NCI-H774 (cell line): Measurements from ENCODE around the gene TRMT112.

Experiments used
- DNase-seq: peaks from one replicate; lab custom pipeline; 2025; lab: John Stamatoyannopoulos, UW

The TRMT112 gene

DNA sequence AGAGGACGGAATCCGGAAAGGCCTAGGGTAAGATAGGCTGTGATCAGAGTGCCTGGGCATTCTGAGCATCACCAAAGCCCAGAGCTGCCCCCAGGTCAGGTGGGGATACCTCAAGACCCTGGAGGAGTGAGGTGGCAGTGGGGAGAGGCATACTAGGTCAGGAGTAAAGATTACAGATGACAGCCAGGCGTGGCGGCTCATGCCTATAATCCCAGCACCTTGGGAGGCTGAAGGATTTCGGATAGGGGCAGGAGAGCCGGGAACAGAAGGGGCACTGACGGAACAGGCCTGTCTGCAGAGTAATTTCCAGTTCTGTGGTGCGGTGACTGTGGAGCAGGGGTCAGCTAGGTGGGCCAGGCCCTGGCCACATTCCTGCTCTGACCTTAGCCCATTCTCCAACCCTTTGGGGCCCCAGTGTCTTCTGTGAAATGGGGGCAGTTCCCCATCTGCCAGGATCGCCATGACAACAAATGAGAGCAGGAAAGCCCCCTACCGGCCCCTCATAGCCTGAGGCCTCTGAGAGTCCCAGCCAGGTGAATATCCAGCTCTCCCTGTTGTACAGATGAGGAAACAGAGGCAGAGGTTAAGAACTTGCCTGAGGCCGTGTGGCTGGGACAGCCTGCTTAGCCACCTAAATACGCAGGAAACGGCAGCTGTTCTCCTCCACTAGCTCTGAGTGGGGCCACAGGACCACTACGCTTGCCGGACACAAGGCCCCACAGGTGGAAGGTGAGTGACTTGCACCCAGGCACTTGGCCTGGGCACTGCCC lies 42.1 kb downstream of the TRMT112 start:
- no peak for DNase-seq

DNA sequence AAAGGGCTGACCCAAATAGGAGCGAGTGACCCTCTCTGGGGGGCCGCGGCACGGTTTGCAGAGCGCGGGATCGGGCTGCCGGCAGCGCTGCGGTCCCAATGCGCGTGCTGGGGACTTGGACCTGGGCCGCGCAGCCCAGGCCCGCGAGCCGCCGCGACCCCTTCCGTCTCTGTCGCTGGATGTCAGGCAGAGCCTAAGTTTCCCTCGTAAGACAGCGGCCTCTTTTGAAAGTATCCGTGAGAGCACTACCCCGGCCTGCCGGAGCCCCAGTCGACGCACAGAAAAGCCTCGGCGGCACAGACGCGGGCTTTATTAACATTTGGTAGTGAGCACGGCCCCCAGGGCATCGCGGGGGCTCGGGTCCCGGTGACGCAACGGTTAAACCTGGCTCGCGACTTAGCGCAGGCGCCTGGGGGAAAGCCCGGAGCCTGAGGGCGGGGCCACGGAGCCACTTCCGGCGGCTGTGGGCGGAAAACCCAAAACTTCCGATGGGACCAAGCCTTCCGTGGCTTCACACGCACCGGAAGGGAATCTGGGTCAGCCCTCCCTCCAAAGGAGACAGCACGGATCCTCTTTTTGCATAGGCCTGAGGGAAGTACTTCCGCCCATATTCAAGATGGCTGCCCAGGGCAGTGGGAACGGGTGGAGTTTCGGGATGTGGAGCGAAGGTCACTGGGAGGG lies 47.7 kb downstream of the TRMT112 start:
- peak; percentile 100 for DNase-seq

DNA sequence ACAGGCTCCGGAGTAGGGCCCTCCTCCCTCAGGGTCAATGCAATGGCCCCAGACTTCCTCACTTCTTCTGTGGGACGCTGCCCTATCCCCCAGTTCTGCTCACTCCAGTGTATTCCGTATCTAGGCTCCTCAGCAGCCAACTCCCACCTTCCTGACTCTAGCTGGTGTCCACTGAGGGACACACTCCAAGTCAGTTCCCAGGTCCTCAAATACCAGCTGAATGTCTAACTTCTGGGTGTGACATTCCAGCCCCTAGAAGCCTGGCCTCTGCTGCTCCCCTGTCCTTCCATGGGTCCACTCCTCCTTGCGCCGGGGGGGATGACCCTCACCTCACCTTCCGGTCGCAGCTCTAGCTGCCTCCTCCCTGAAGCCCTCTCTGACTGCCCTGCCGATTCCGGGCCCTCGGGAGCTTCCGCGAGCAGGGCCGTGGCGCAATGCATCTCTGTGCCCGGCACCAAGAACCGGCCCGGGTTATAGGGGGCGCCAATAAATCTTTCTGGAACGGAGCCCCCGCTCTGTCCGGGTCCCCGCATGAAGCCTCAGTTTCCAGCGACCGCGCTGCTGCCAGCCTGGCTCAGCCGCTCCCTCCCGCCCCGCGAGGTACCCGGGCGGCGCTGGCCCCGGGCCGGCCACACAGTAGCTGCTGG lies 48.3 kb downstream of the TRMT112 start:
- no peak for DNase-seq

DNA sequence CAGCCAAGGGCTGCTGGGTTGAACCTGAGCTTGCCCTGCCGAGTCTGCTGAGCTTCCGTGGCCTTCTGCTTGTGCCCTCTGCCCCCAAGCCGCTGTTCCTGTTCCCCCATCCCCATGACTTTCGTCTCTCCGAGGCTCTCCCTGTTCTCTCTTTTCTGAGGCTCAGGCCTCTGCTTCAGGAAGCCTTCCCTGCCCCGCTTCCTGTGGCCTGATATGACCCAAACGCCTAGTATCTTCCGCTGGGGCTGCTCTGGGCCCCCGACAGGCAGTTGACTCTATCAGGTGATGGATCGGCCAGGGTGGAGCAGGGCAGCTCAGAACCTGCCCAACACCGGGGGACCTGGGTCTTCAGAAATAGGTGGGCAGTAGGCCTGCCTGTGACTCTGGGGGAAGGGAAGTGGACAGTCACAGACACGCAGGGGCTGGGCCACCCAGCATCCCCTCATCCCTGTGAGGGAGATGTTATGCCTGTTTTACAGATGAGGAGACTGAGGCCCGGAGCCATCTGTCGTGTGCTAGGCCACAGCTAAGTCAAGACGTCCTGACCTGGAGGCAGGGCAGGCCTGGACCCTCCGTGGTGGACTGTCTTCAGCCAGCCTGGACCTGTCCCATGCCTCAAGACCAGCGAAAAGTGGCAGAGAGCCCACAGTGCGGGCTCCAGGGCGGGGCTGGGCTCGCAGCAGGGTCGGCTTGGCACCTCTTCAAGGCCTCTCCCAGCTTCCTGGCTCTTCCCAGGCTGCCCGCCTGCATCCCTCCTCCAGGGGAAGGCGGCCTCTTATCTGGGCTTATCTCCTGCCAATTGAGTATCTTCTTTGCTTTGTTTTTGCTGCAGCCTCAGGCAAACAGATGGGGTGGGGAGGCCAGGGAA lies 49.1 kb downstream of the TRMT112 start:
- DNase-seq, result no peak

DNA sequence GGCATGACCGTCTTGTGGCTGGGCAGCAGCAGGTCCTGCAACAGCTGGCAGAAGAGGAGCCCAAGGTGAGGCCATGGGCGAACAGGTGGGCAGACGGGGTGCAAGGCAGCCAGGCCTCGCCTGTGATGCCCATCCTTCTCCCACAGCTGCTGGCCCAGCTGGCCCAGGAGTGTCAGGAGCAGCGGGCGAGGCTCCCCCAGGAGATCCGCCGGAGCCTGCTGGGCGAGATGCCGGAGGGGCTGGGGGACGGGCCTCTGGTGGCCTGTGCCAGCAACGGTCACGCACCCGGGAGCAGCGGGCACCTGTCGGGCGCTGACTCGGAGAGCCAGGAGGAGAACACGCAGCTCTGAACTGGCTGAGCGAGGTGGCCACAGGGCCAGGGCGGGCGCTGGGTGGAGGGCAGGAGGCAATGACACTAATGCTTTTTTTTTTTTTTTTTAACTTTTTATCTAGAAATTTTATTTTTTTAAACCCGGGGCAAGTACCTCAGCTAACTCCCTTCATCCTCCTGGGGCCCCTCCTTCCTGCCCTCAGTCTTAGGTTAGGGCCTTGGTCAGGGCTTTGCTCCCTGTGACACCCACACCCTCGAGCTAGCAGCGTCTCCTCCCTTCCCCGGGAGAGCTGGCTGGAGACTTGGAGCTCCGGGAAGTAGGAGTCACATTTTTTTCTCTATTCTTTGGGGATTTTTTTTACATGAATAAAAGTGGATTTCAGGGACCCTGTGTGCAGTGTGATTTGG lies 50.0 kb downstream of the TRMT112 start:
- DNase-seq, result no peak
